Fibroblast of villous mesenchyme (primary cell): ENCODE measurements around the gene ACOX2. TPM values are rescaled to one million over a fixed set of nuclear protein-coding genes. Genes with fewer than 3 reads are reported as not detected.

Source experiments
- DNase-seq: peaks from one replicate; pipeline ENCODE4 v3.0.0-alpha.2; 2010; ENCODE audit warnings: low read depth
- H3K4me3 ChIP-seq: 2 replicates; pipeline ENCODE4 v1.5.1; 2011; ENCODE audit warnings: low read depth, mild to moderate bottlenecking, low read length
- CTCF ChIP-seq: IDR thresholded peaks from 2 replicates; pipeline ENCODE4 v1.5.1; 2012; ENCODE audit warnings: low read depth, mild to moderate bottlenecking, low read length; ENCODE audit not compliant: insufficient read depth
- total RNA-seq: library from RNA; depleted of rRNA; stranded (reverse); fragments of >200 nt; gene quantifications from 2 replicates; pipeline ENCODE4 v1.2.3, GENCODE V29; 2012

The ACOX2 gene
- total RNA-seq, 1 donor: 12.1 TPM

- DNase-seq: no peak
- TF ChIP-seq CTCF: no peak
- H3K4me3 ChIP-seq: no peak overlapping the region
These were observed 42.9 kb downstream of the ACOX2 start for GRCh38 chr3:58494107-58494506.

GRCh38 chr3:58492494-58492905, 44.5 kb downstream of the ACOX2 start:
- no peak for TF ChIP-seq CTCF
- peak overlapping the region; percentile 88 for H3K4me3 ChIP-seq
- no peak for DNase-seq

GRCh38 chr3:58491506-58492402, 45.2 kb downstream of the ACOX2 start, which contains the start of gene KCTD6:
TSS of gene KCTD6 (plus strand) at chr3:58492096. CDS start at chr3:58498756, 6,660 bp downstream.
- TF ChIP-seq CTCF: peak; percentile 60
- peak; percentile 94 for DNase-seq

GRCh38 chr3:58490860-58491501, 46.0 kb downstream of the ACOX2 start:
- no peak for DNase-seq
- H3K4me3 ChIP-seq: peak overlapping the region; percentile 58
- no peak for TF ChIP-seq CTCF

More at GRCh38 chr3:58491506-58492402, 45.2 kb downstream of the ACOX2 start, which contains the start of gene KCTD6:
- peak within 1 kb of the TSS; percentile 88 for H3K4me3 ChIP-seq

- TF ChIP-seq CTCF: no peak
- H3K4me3 ChIP-seq: no peak overlapping the region
- DNase-seq: no peak
These were observed 48.0 kb downstream of the ACOX2 start for GRCh38 chr3:58488967-58489366.

GRCh38 chr3:58487140-58487886, 49.7 kb downstream of the ACOX2 start:
- no peak overlapping the region for H3K4me3 ChIP-seq
- DNase-seq: peak; percentile 33
- no peak for TF ChIP-seq CTCF
